Thyroid gland (tissue), 4 donors: ENCODE measurements around the gene RGPD8. TPM values are rescaled to one million over a fixed set of nuclear protein-coding genes. Genes with fewer than 3 reads are reported as not detected.
A peak's percentile ranks its signal among the peaks of the same experiment; 100 is the strongest.

Experiments
- DNase-seq, 2 donors: peaks; one replicate each; pipeline ENCODE4 v3.0.0-alpha.2; 2019
- H3K27ac ChIP-seq, 3 donors: fragments of 200-600 bp; sonication (generic); 1 replicate in 2 of 3; 2 replicates in 1 of 3; pipeline ENCODE4 v1.5.1; 2016 to 2019; ENCODE audit warnings: mild to moderate bottlenecking in 1 of 3, moderate library complexity in 1 of 3
- H3K27me3 ChIP-seq: fragments of 200-600 bp; sonication (generic); one replicate; pipeline ENCODE4 v1.5.1; 2019
- H3K36me3 ChIP-seq, 2 donors: fragments of 200-600 bp; sonication (generic); one replicate each; pipeline ENCODE4 v1.5.1; 2016 to 2019
- H3K4me1 ChIP-seq, 2 donors: fragments of 200-600 bp; sonication (generic); one replicate each; pipeline ENCODE4 v1.5.1; 2017 to 2019
- H3K4me3 ChIP-seq, 3 donors: fragments of 200-600 bp; sonication (generic); replicated peaks in 1 of 3; 1 replicate in 2 of 3; 2 replicates in 1 of 3; pipeline ENCODE4 v1.5.1; 2016; ENCODE audit warnings: mild to moderate bottlenecking in 1 of 3
- H3K9me3 ChIP-seq: fragments of 200-600 bp; sonication (generic); one replicate; pipeline ENCODE4 v1.5.1; 2017
- CTCF ChIP-seq, 6 experiments: fragments of 200-600 bp in 3 of 6; fragments of 450-650 bp in 3 of 6; sonication (generic) in 3 of 6; IDR thresholded peaks; one replicate each; pipeline ENCODE4 v1.5.1; 2016 to 2019; ENCODE audit warnings: antibody characterized with exemption in 6 of 6, mild to moderate bottlenecking in 2 of 6, inconsistent platforms in 1 of 6, moderate library complexity in 1 of 6
- POLR2A ChIP-seq, 2 donors: fragments of 450-650 bp; IDR thresholded peaks; one replicate each; pipeline ENCODE4 v1.6.1; 2017; ENCODE audit warnings: antibody characterized with exemption in 2 of 2, mild to moderate bottlenecking in 2 of 2, moderate library complexity in 1 of 2
- WGBS, 2 donors: methylation state at CpG; one replicate each; pipeline ENCODE4 v1.1.5; 2017; 5-methylcytosine and 5-hydroxymethylcytosine counted together
- intact Hi-C: fragments of 100-400 bp; cut with DNase I; formaldehyde crosslinking; loops from one replicate; pipeline ENCODE4 v1.15.1; 2023
- total RNA-seq, 4 donors: library from RNA; depleted of rRNA; stranded (reverse); fragments of >200 nt; gene quantifications; one replicate each; pipeline ENCODE4 v1.2.3, GENCODE V29; 2016

RGPD8 gene
- total RNA-seq, 4 donors from 2014 or later: 32.2 to 55.5 (median 45.2) TPM

DNA sequence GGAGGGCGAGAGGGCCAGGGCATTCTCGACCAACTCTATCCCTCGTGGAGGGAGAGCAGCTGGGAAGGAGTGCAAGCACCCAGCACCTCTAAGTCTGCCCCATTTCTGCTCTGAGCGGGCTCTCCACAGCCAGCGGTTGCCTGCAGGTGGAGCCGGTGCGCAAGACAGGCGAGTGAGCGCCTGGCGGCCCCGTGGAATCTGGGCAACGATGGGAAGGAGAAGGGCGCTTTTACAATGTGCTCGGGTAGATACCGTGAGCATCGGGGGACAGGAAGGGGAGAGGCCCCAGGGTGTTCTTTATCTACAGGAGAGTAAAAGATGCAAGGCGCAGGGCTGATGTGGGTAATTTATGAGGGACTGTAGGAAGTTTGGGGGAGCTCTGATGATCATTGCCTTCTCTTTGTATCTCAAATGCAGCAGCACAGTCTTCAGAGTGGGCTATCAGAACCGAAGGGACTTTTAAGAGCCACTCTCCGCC, 47.6 kb upstream of the RGPD8 start:
- Histone ChIP-seq H3K27ac (peak overlapping the region; percentile 72 to 77 (median 77)), H3K36me3 (no peaks in the 10 kb centered on the region), H3K9me3 (no peaks in the 10 kb centered on the region), H3K27me3 (no peaks in the 10 kb centered on the region), H3K4me1 (peaks cover 7 to 17% of the 10 kb centered on the region in 2 donors), H3K4me3 (peak overlapping the region; percentile 21 to 94 (median 80))
- peak; percentile 80 to 83 for DNase-seq
- 1% methylated on average over 16 to 19 of the region's 19 CpGs for WGBS, 2 donors
- TF ChIP-seq POLR2A (IDR thresholded peaks at IDR 0.05) (peak in 1 of 2 donors; percentile 9), CTCF (IDR thresholded peaks at IDR 0.05) (peak; percentile 40 to 88 (median 67))
- intact Hi-C loops: loop anchor here (5.0 kb wide), 1 partner anchor 106 kb away; no protein-coding TSS in a partner anchor

DNA sequence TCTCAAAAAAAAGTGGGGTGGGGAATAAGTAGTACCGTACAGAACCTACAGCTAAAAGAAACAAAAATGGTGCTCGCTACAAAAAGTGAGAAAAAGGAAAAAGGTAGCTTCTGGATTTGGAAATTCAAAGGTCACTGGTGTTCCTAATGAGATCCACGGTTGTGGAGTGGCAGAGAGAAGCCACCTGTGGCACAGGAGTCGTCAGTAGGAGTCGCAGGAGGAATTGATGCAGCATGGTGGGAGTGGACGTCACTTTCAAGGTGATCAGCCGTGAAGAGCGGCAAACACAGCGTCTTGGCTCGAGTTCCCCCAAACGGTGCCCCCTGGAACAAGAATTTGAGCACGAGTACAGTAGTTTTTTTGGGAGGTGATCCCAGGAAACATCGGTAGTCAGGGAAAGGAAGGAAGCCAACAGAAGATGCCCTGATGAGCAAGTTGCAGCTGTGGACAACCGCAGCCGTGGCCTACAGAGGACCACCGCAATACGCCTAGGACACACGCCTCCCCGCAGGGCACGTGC, 47.1 kb upstream of the RGPD8 start:
- 13 to 16% methylated on average over 20 of the region's 20 CpGs for WGBS, 2 donors
- no peaks in the 10 kb centered on the region for H3K27me3 ChIP-seq
- intact Hi-C loops: loop anchor here (5.0 kb wide), 1 partner anchor 107 kb away; no protein-coding TSS in a partner anchor
- H3K4me3 ChIP-seq: peak overlapping the region in 1 of 3 donors; percentile 80
- no peaks in the 10 kb centered on the region for H3K9me3 ChIP-seq
- DNase-seq: peak; percentile 3 to 4
- TF ChIP-seq POLR2A (IDR thresholded peaks at IDR 0.05) (no peak), CTCF (IDR thresholded peaks at IDR 0.05) (no peak)
- no peaks in the 10 kb centered on the region for H3K36me3 ChIP-seq
- H3K4me1 ChIP-seq: peaks cover 7 to 17% of the 10 kb centered on the region in 2 donors
- no peak overlapping the region for H3K27ac ChIP-seq

- no peaks in the 10 kb centered on the region for H3K9me3 ChIP-seq
- intact Hi-C loops: no loop called here
- H3K4me1 ChIP-seq: peaks cover 0 to 6% of the 10 kb centered on the region in 2 donors
- no peak for TF ChIP-seq POLR2A (IDR thresholded peaks at IDR 0.05)
- no peak for TF ChIP-seq CTCF (IDR thresholded peaks at IDR 0.05)
- 75 to 82% methylated on average over 7 of the region's 7 CpGs for WGBS, 2 donors
- DNase-seq: no peak
- no peaks in the 10 kb centered on the region for H3K36me3 ChIP-seq
- no peak overlapping the region for H3K27ac ChIP-seq
- H3K4me3 ChIP-seq: no peak overlapping the region
- H3K27me3 ChIP-seq: no peaks in the 10 kb centered on the region
Measured at GRCh38 chr2:112476434-112476833, 43.0 kb upstream of the RGPD8 start.

- H3K4me1 ChIP-seq: no peaks in the 10 kb centered on the region
- WGBS, 2 donors: 76 to 84% methylated on average over 6 of the region's 6 CpGs
- no peak for TF ChIP-seq POLR2A (IDR thresholded peaks at IDR 0.05)
- no peak for TF ChIP-seq CTCF (IDR thresholded peaks at IDR 0.05)
- H3K4me3 ChIP-seq: no peak overlapping the region
- no peak overlapping the region for H3K27ac ChIP-seq
- no peak for DNase-seq
- H3K9me3 ChIP-seq: no peaks in the 10 kb centered on the region
- H3K36me3 ChIP-seq: no peaks in the 10 kb centered on the region
- intact Hi-C loops: no loop called here
- H3K27me3 ChIP-seq: no peaks in the 10 kb centered on the region
Measured at GRCh38 chr2:112474844-112475486, 41.5 kb upstream of the RGPD8 start.
